Measurements from ENCODE around the gene AKAP14. TPM values are rescaled to one million over a fixed set of nuclear protein-coding genes. Genes with fewer than 3 reads are reported as not detected.

The AKAP14 gene
- total RNA-seq, 4 donors from 2014 or later: not detected

- TF ChIP-seq CTCF (IDR thresholded peaks at IDR 0.05; ENCODE audit: low read depth): no peak
These were observed 5.3 kb downstream of the AKAP14 start for GRCh38 chrX:119900976-119901375.

- no peak for TF ChIP-seq CTCF (IDR thresholded peaks at IDR 0.05; ENCODE audit: low read depth)
These were observed 20.6 kb downstream of the AKAP14 start for GRCh38 chrX:119916310-119916709.

- TF ChIP-seq CTCF (IDR thresholded peaks at IDR 0.05; ENCODE audit: low read depth): no peak
These were observed 22.2 kb downstream of the AKAP14 start for GRCh38 chrX:119917877-119918276.

GRCh38 chrX:119919835-119920585 lies 24.3 kb downstream of the AKAP14 start:
- TF ChIP-seq CTCF (IDR thresholded peaks at IDR 0.05; ENCODE audit: low read depth): no peak

- no peak for TF ChIP-seq CTCF (IDR thresholded peaks at IDR 0.05; ENCODE audit: low read depth)
These were observed 39.7 kb downstream of the AKAP14 start for GRCh38 chrX:119935215-119935874.

GRCh38 chrX:119941336-119941735 lies 45.6 kb downstream of the AKAP14 start:
- TF ChIP-seq CTCF (IDR thresholded peaks at IDR 0.05; ENCODE audit: low read depth): no peak

GRCh38 chrX:119942173-119942819 lies 46.6 kb downstream of the AKAP14 start:
- TF ChIP-seq CTCF (IDR thresholded peaks at IDR 0.05; ENCODE audit: low read depth): no peak
